Measurements from ENCODE around the gene UQCRFS1.

UQCRFS1 gene

DNA sequence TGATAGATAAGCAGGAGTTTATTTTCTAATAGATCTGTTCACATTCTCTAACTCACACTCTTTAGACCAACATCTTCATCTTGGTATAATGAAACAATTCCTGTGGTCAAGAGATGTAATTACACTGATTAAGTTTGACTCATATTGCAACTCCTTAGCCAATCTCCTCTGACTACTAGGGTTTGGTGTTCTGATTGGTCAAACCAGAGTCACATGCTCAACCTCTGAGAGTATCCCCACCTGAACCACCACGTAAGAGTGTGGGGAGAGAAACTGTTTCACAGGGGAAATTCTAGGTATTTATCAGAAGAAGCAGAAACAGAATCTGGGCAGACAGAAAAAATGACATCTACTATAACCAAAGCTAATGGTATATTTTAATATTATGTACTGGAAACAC, 42.4 kb downstream of the UQCRFS1 start:
- in situ Hi-C loops (cut with MboI; ENCODE audit: low sequenced_read_pairs), result no loop called here

DNA sequence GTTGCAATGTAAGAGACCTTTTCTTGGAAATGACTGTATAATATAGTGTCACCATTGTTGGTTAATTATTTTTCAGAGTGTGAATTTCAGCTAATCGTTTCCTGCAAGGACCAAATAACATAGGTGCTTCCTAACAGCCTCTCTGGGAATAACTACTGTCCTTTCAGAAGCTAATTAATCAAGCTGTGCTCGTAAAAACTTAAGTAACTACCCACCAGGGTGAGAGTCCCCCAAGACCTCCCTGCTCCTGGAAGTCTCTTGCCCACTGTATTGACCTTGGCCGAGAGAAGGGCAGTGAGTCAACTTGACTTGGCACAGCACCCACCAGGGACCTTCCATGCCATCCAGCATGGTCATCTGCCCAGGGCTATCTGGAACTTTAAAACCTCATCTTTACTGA, 50.3 kb downstream of the UQCRFS1 start:
- in situ Hi-C loops (cut with MboI; ENCODE audit: low sequenced_read_pairs), result no loop called here

DNA sequence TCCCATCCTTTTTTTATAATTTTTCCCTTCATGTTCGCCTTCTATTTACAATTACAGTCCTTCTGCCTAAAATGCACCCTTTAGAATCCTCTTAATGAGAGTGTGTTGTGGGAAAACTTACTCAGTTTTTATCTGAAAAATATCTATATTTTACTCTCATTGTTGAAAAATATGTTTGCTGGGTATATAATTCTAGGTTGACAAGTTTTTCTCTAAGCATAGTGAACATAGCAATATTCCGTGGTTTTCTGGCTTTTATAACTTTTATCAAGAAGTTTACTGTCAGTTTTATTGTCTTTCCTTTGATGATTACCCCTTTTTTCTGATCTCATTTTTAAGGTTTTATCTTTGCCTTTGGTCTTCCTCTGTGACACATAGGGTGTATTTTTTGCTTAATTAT, 57.3 kb downstream of the UQCRFS1 start:
- in situ Hi-C loops (cut with MboI; ENCODE audit: low sequenced_read_pairs), result no loop called here

All from hTERT RPE-1 (cell line).